Neural progenitor cell (in vitro differentiated cells): ENCODE data around the gene ABCA7.

ENCODE experiments used
- CTCF ChIP-seq: fragments of 200-600 bp; sonication (generic); IDR thresholded peaks from 2 replicates; pipeline ENCODE4 v1.5.1; 2017; ENCODE audit warnings: antibody characterized with exemption, mild to moderate bottlenecking
- EZH2 ChIP-seq: fragments of 200-600 bp; sonication (generic); IDR thresholded peaks from 2 replicates; pipeline ENCODE4 v1.6.1; 2017; ENCODE audit warnings: antibody characterized with exemption, mild to moderate bottlenecking, moderate library complexity

GRCh38 chr19:1093330-1093729, 53.4 kb downstream of the ABCA7 start:
- TF ChIP-seq CTCF = no peak
- TF ChIP-seq EZH2 = no peak
